ENCODE measurements around the gene CTSS.

Gene CTSS

DNA sequence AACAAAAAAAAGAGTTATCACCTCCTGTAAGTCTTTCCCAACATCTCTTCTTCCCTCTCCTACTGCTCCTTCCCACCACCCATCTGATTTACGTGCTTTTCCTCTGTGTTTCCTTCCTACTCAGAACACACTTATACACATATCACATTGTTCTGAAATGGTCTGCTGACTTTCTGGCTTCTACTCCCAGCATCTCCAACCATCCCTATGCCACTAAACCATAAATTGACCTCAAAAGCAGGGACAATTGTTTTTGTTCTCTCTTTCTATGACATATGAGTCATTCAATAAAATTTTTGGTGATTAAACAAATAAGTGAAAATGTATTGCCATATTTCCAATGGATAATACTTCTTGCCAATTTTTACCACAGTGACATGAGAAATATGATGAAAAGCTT is 76.8 kb downstream of the CTSS start:
- H3K4me3 ChIP-seq (ENCODE audit: low read length), result no peak overlapping the region
- no peak for DNase-seq (ENCODE audit: low read depth)
- TF ChIP-seq, protein P1, sequence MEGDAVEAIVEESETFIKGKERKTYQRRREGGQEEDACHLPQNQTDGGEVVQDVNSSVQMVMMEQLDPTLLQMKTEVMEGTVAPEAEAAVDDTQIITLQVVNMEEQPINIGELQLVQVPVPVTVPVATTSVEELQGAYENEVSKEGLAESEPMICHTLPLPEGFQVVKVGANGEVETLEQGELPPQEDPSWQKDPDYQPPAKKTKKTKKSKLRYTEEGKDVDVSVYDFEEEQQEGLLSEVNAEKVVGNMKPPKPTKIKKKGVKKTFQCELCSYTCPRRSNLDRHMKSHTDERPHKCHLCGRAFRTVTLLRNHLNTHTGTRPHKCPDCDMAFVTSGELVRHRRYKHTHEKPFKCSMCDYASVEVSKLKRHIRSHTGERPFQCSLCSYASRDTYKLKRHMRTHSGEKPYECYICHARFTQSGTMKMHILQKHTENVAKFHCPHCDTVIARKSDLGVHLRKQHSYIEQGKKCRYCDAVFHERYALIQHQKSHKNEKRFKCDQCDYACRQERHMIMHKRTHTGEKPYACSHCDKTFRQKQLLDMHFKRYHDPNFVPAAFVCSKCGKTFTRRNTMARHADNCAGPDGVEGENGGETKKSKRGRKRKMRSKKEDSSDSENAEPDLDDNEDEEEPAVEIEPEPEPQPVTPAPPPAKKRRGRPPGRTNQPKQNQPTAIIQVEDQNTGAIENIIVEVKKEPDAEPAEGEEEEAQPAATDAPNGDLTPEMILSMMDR (conservative IDR thresholded peaks at IDR 0.05; ENCODE audit: low read depth, low read length), result no peak

DNA sequence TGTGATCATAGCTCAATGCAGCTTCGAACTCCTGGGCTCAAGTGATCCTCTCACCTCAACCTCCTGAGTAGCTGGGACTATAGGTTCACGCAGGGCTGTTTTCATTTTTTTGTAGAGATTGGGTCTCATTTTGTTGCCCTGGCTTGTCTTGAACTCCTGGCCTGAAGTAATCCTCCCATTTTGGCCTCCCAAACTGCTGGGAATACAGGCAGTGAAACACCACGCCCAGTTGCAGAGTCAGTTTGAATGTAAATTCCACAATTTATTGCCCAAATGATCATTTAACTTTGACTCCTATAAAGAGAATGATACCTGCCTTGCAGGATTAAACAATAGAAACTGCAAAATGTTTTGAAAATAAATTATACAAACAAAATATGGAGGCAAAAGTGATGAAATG is 79.3 kb downstream of the CTSS start:
- H3K4me3 ChIP-seq (ENCODE audit: low read length), result no peak overlapping the region
- no peak for DNase-seq (ENCODE audit: low read depth)
- TF ChIP-seq, protein P1 (conservative IDR thresholded peaks at IDR 0.05; ENCODE audit: low read depth, low read length), result no peak

DNA sequence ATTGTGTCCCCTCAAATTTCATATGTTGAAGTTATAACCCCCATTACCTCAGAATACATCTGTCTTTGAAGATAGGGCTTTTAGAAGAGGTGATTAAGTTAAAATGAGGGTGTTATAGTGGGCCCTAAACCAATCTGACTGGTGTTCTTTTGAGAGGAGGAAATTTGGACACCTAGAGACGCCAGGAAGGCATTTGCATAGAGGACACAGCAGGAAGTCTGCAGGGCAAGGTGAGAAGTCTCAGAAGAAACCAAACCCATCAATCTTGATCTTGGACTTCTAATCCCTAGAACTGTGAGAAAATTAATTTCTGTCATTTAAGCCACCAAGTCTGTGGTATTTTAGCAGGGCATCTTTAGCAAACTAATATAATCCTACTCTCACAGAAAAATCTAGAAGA is 81.7 kb downstream of the CTSS start:
- no peak for DNase-seq (ENCODE audit: low read depth)
- TF ChIP-seq, protein P1 (conservative IDR thresholded peaks at IDR 0.05; ENCODE audit: low read depth, low read length), result no peak
- no peak overlapping the region for H3K4me3 ChIP-seq (ENCODE audit: low read length)
